Measurements from ENCODE around the gene TARBP1.

DNA sequence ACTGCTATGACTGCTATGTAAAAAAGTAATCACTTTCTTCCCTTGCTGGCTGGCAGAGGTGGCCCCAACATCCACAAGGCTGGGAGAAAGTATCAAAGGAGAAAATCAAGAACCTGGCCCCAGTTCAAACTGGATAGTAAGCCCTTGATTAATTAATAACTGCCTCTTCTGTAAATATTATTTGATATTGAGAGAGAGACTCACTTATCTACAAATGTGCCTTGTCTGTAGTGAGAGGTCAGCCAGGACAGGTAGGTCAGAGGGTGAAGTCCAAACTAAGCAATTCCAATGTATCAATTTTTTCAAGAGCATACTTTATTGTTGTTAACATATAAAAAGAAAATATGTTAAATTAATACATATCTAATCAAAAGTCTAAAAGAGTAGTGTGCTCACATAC is 23.8 kb upstream of the TARBP1 start:
- TF ChIP-seq, protein P1, sequence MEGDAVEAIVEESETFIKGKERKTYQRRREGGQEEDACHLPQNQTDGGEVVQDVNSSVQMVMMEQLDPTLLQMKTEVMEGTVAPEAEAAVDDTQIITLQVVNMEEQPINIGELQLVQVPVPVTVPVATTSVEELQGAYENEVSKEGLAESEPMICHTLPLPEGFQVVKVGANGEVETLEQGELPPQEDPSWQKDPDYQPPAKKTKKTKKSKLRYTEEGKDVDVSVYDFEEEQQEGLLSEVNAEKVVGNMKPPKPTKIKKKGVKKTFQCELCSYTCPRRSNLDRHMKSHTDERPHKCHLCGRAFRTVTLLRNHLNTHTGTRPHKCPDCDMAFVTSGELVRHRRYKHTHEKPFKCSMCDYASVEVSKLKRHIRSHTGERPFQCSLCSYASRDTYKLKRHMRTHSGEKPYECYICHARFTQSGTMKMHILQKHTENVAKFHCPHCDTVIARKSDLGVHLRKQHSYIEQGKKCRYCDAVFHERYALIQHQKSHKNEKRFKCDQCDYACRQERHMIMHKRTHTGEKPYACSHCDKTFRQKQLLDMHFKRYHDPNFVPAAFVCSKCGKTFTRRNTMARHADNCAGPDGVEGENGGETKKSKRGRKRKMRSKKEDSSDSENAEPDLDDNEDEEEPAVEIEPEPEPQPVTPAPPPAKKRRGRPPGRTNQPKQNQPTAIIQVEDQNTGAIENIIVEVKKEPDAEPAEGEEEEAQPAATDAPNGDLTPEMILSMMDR (IDR thresholded peaks at IDR 0.05; ENCODE audit: poor library complexity), result no peak
- TF ChIP-seq EZH2phosphoT487 (IDR thresholded peaks at IDR 0.05; ENCODE audit: low read depth, severe bottlenecking, unreplicated experiment), result no peak
